ENCODE data around the gene MYH16. TPM values are rescaled to one million over a fixed set of nuclear protein-coding genes. Genes with fewer than 3 reads are reported as not detected.

The MYH16 gene
- total RNA-seq, 2 experiments from 2014 or later: not detected

- Histone ChIP-seq H3K4me3 (ENCODE audit: low read depth, low read length, poor library complexity, severe bottlenecking) (no peak overlapping the region), H3K36me3 (ENCODE audit: insufficient read depth, low read length) (no peaks in the 10 kb centered on the region), H3K4me2 (ENCODE audit: low read length) (no peak overlapping the region), H3K79me2 (ENCODE audit: insufficient read depth, low read depth, low read length) (no peaks in the 10 kb centered on the region), H3K9me3 (ENCODE audit: low read length) (no peaks in the 10 kb centered on the region), H2AFZ (ENCODE audit: low read length) (no peak overlapping the region), H3K4me1 (ENCODE audit: insufficient read depth, low read length, poor library complexity, severe bottlenecking) (no peaks in the 10 kb centered on the region), H3K9me2 (ENCODE audit: insufficient read depth, low read length) (no peaks in the 10 kb centered on the region), H4K20me1 (ENCODE audit: insufficient read depth, low read length) (no peaks in the 10 kb centered on the region), H3K27ac (ENCODE audit: low read depth, low read length, poor library complexity, severe bottlenecking) (no peak overlapping the region)
- no peak for DNase-seq (ENCODE audit: low spot score)
- ChIA-PET POLR2A (no interaction called here), CTCF (ENCODE audit: unreplicated experiment) (no interaction called here)
- TF ChIP-seq EZH2phosphoT487 (IDR thresholded peaks at IDR 0.05; ENCODE audit: borderline replicate concordance, low read depth, low read length) (no peak), CTCF (conservative IDR thresholded peaks at IDR 0.05; ENCODE audit: low read length) (no peak)
- BruUV-seq (replicated peaks): no TSS peak
- intact Hi-C loops (cut with micrococcal nuclease; ENCODE audit: unreplicated experiment): no loop called here
Observed at GRCh38 chr7:99265848-99266480, 6.7 kb upstream of the MYH16 start.

- Histone ChIP-seq H2AFZ (ENCODE audit: low read length) (no peak overlapping the region), H3K4me3 (ENCODE audit: low read depth, low read length, poor library complexity, severe bottlenecking) (no peak overlapping the region), H3K36me3 (ENCODE audit: insufficient read depth, low read length) (no peaks in the 10 kb centered on the region), H4K20me1 (ENCODE audit: insufficient read depth, low read length) (no peaks in the 10 kb centered on the region), H3K27ac (ENCODE audit: low read depth, low read length, poor library complexity, severe bottlenecking) (no peak overlapping the region), H3K9me2 (ENCODE audit: insufficient read depth, low read length) (no peaks in the 10 kb centered on the region), H3K9me3 (ENCODE audit: low read length) (no peaks in the 10 kb centered on the region), H3K4me1 (ENCODE audit: insufficient read depth, low read length, poor library complexity, severe bottlenecking) (no peaks in the 10 kb centered on the region), H3K79me2 (ENCODE audit: insufficient read depth, low read depth, low read length) (no peaks in the 10 kb centered on the region), H3K4me2 (ENCODE audit: low read length) (no peak overlapping the region)
- TF ChIP-seq CTCF (conservative IDR thresholded peaks at IDR 0.05; ENCODE audit: low read length): no peak
- TF ChIP-seq EZH2phosphoT487 (IDR thresholded peaks at IDR 0.05; ENCODE audit: borderline replicate concordance, low read depth, low read length): no peak
- intact Hi-C loops (cut with micrococcal nuclease; ENCODE audit: unreplicated experiment): no loop called here
- no TSS peak for BruUV-seq (replicated peaks)
- no peak for DNase-seq (ENCODE audit: low spot score)
- POLR2A ChIA-PET: interaction anchor here (1.1 kb wide), 1 partner anchor 9 kb away, joined by 3 read pairs; no protein-coding TSS in a partner anchor
- CTCF ChIA-PET (ENCODE audit: unreplicated experiment): no interaction called here
Observed at GRCh38 chr7:99267481-99267840, 5.2 kb upstream of the MYH16 start.

- ChIA-PET CTCF (ENCODE audit: unreplicated experiment) (no interaction called here), POLR2A (interaction anchor here (0.5 to 1.1 kb wide), 3 partner anchors 10 to 314 kb away, joined by 3 to 4 read pairs (median 4); no protein-coding TSS in a partner anchor)
- intact Hi-C loops (cut with micrococcal nuclease; ENCODE audit: unreplicated experiment): no loop called here
- Histone ChIP-seq H3K4me1 (ENCODE audit: insufficient read depth, low read length, poor library complexity, severe bottlenecking) (no peaks in the 10 kb centered on the region), H3K9me2 (ENCODE audit: insufficient read depth, low read length) (no peaks in the 10 kb centered on the region), H3K36me3 (ENCODE audit: insufficient read depth, low read length) (no peaks in the 10 kb centered on the region), H3K4me2 (ENCODE audit: low read length) (no peak overlapping the region), H3K27ac (ENCODE audit: low read depth, low read length, poor library complexity, severe bottlenecking) (no peak overlapping the region), H3K79me2 (ENCODE audit: insufficient read depth, low read depth, low read length) (no peaks in the 10 kb centered on the region), H4K20me1 (ENCODE audit: insufficient read depth, low read length) (no peaks in the 10 kb centered on the region), H3K9me3 (ENCODE audit: low read length) (no peaks in the 10 kb centered on the region), H2AFZ (ENCODE audit: low read length) (no peak overlapping the region), H3K4me3 (ENCODE audit: low read depth, low read length, poor library complexity, severe bottlenecking) (no peak overlapping the region)
- DNase-seq (ENCODE audit: low spot score): no peak
- TF ChIP-seq EZH2phosphoT487 (IDR thresholded peaks at IDR 0.05; ENCODE audit: borderline replicate concordance, low read depth, low read length) (no peak), CTCF (conservative IDR thresholded peaks at IDR 0.05; ENCODE audit: low read length) (no peak)
- no TSS peak for BruUV-seq (replicated peaks)
Observed at GRCh38 chr7:99267841-99268576, 4.6 kb upstream of the MYH16 start.
